Activated T-cell treated with anti-CD3 and anti-CD28 coated beads, Interleukin-2, amount 50 U/mL, for 4 hours (primary cell): ENCODE results near the gene SCNM1. TPM values are rescaled to one million over a fixed set of nuclear protein-coding genes. Genes with fewer than 3 reads are reported as not detected.
"Not testable (repeated sequence)": the region's sequence is repeated elsewhere in the genome, so short reads cannot be mapped to it uniquely, and the experiment has no call there.

Experiments
- ATAC-seq, 2 donors: fragments of 200-7000 bp; cut with Tn5 transposase; one replicate each; pipeline ENCODE4 v1.10.0; 2021
- DNase-seq: peaks from one replicate; pipeline ENCODE4 v3.0.0-alpha.2; 2020
- H3K27me3 Mint-ChIP-seq: one replicate; pipeline ENCODE4 v1.8.0; 2021; ENCODE audit warnings: low read depth, mixed read lengths
- H3K36me3 Mint-ChIP-seq: one replicate; pipeline ENCODE4 v1.8.0; 2022; ENCODE audit warnings: mixed read lengths; ENCODE audit not compliant: insufficient read depth
- H3K4me1 Mint-ChIP-seq: one replicate; pipeline ENCODE4 v1.8.0; 2021; ENCODE audit warnings: low read depth, mixed read lengths
- H3K4me3 Mint-ChIP-seq: one replicate; pipeline ENCODE4 v1.8.0; 2021; ENCODE audit warnings: mild to moderate bottlenecking, moderate library complexity, mixed read lengths
- H3K9me3 Mint-ChIP-seq: one replicate; pipeline ENCODE4 v1.8.0; 2021; ENCODE audit warnings: mixed read lengths
- total RNA-seq, 3 donors: library from RNA; stranded (reverse); gene quantifications; one replicate each; pipeline ENCODE4 v1.2.1, GENCODE V29; 2021

The SCNM1 gene
- total RNA-seq, 3 donors from 2014 or later, result 92.8 to 95.0 (median 93.3) TPM

GRCh38 chr1:151165281-151165737, 635 bp upstream of the SCNM1 start:
- H3K4me3 Mint-ChIP-seq, result peak overlapping the region; percentile 97
- peaks cover 35% of the 10 kb centered on the region for H3K36me3 Mint-ChIP-seq
- no peaks in the 10 kb centered on the region for H3K27me3 Mint-ChIP-seq
- no peaks in the 10 kb centered on the region for H3K9me3 Mint-ChIP-seq
- ATAC-seq, result peak; percentile 3 to 5
- no peak for DNase-seq
- peaks cover 46% of the 10 kb centered on the region for H3K4me1 Mint-ChIP-seq

- H3K36me3 Mint-ChIP-seq, result peaks cover 44% of the 10 kb centered on the region
- peak overlapping the region; percentile 97 for H3K4me3 Mint-ChIP-seq
- H3K9me3 Mint-ChIP-seq, result no peaks in the 10 kb centered on the region
- no peaks in the 10 kb centered on the region for H3K27me3 Mint-ChIP-seq
- ATAC-seq (no peak), DNase-seq (no peak)
- peaks cover 40% of the 10 kb centered on the region for H3K4me1 Mint-ChIP-seq
Observed at GRCh38 chr1:151166505-151166956, 587 bp downstream of the SCNM1 start.

- Mint-ChIP-seq H3K27me3 (no peaks in the 10 kb centered on the region), H3K36me3 (peaks cover 45% of the 10 kb centered on the region), H3K4me3 (peak overlapping the region; percentile 97), H3K9me3 (no peaks in the 10 kb centered on the region), H3K4me1 (peaks cover 34% of the 10 kb centered on the region)
- no peak for DNase-seq
- no peak for ATAC-seq
Observed at GRCh38 chr1:151167116-151167515, 1.2 kb downstream of the SCNM1 start.

- Mint-ChIP-seq H3K4me3 (no peak overlapping the region), H3K9me3 (no peaks in the 10 kb centered on the region), H3K27me3 (no peaks in the 10 kb centered on the region), H3K4me1 (peaks cover 9% of the 10 kb centered on the region), H3K36me3 (peaks cover 52% of the 10 kb centered on the region)
- DNase-seq (no peak), ATAC-seq (no peak)
Observed at GRCh38 chr1:151171190-151171589, 5.2 kb downstream of the SCNM1 start.

- Mint-ChIP-seq H3K4me1 (peaks cover 3% of the 10 kb centered on the region), H3K36me3 (peaks cover 54% of the 10 kb centered on the region)
Observed at GRCh38 chr1:151175041-151175741, 9.2 kb downstream of the SCNM1 start.

GRCh38 chr1:151175863-151176262, 9.9 kb downstream of the SCNM1 start, which contains the start of gene TMOD4:
Gene TMOD4, minus strand, starts transcription at chr1:151175981. Its CDS starts 1,106 bp downstream, at chr1:151174875.
- DNase-seq, result no peak
- no peak within 1 kb of the TSS for H3K4me3 Mint-ChIP-seq
- no peaks in the 10 kb centered on the region for H3K27me3 Mint-ChIP-seq
- H3K9me3 Mint-ChIP-seq, result no peaks in the 10 kb centered on the region
- H3K36me3 Mint-ChIP-seq, result peaks cover 52% of the 10 kb centered on the region
- ATAC-seq, result peak in 1 of 2 donors; percentile 58
- H3K4me1 Mint-ChIP-seq, result peaks cover 3% of the 10 kb centered on the region

More at GRCh38 chr1:151175041-151175741, 9.2 kb downstream of the SCNM1 start:
- ATAC-seq (no peak), DNase-seq (no peak)
- no peaks in the 10 kb centered on the region for H3K9me3 Mint-ChIP-seq
- H3K27me3 Mint-ChIP-seq, result no peaks in the 10 kb centered on the region
- H3K4me3 Mint-ChIP-seq, result no peak overlapping the region

GRCh38 chr1:151176514-151177045, 10.6 kb downstream of the SCNM1 start:
- Mint-ChIP-seq H3K9me3 (no peaks in the 10 kb centered on the region), H3K36me3 (peaks cover 51% of the 10 kb centered on the region), H3K27me3 (no peaks in the 10 kb centered on the region), H3K4me1 (peaks cover 3% of the 10 kb centered on the region), H3K4me3 (no peak overlapping the region)
- DNase-seq (no peak), ATAC-seq (no peak)

GRCh38 chr1:151184211-151184610, 18.3 kb downstream of the SCNM1 start:
- Mint-ChIP-seq H3K4me1 (peaks cover 14% of the 10 kb centered on the region), H3K9me3 (no peaks in the 10 kb centered on the region), H3K4me3 (no peak overlapping the region), H3K27me3 (no peaks in the 10 kb centered on the region), H3K36me3 (peaks cover 33% of the 10 kb centered on the region)
- no peak for DNase-seq
- ATAC-seq, result no peak

GRCh38 chr1:151187205-151187604, 21.3 kb downstream of the SCNM1 start:
- ATAC-seq (no peak), DNase-seq (no peak)
- H3K9me3 Mint-ChIP-seq, result no peaks in the 10 kb centered on the region
- H3K4me1 Mint-ChIP-seq, result peaks cover 23% of the 10 kb centered on the region
- peaks cover 17% of the 10 kb centered on the region for H3K36me3 Mint-ChIP-seq
- H3K27me3 Mint-ChIP-seq, result no peaks in the 10 kb centered on the region
- H3K4me3 Mint-ChIP-seq, result no peak overlapping the region

- not testable (repeated sequence) for H3K9me3 Mint-ChIP-seq, ATAC-seq, H3K36me3 Mint-ChIP-seq, H3K27me3 Mint-ChIP-seq, DNase-seq
- peaks cover 23% of the 10 kb centered on the region for H3K4me1 Mint-ChIP-seq
- H3K4me3 Mint-ChIP-seq, result peak overlapping the region; percentile 96
Observed at GRCh38 chr1:151188667-151189066, 22.7 kb downstream of the SCNM1 start.

GRCh38 chr1:151189637-151190445, 23.9 kb downstream of the SCNM1 start, which contains the start of gene VPS72:
Gene VPS72, minus strand, starts transcription at chr1:151190197. Its CDS starts 76 bp downstream, at chr1:151190121.
- Mint-ChIP-seq H3K4me3 (peak within 1 kb of the TSS; percentile 96), H3K4me1 (peaks cover 23% of the 10 kb centered on the region), H3K9me3 (no peaks in the 10 kb centered on the region), H3K27me3 (peaks cover 2% of the 10 kb centered on the region), H3K36me3 (peaks cover 3% of the 10 kb centered on the region)
- peak; percentile 76 for DNase-seq
- ATAC-seq, result peak; percentile 96 to 97

- H3K36me3 Mint-ChIP-seq, result no peaks in the 10 kb centered on the region
- ATAC-seq (no peak), DNase-seq (no peak)
- H3K4me3 Mint-ChIP-seq, result no peak overlapping the region
- no peaks in the 10 kb centered on the region for H3K9me3 Mint-ChIP-seq
- peaks cover 25% of the 10 kb centered on the region for H3K4me1 Mint-ChIP-seq
- H3K27me3 Mint-ChIP-seq, result peaks cover 3% of the 10 kb centered on the region
Observed at GRCh38 chr1:151192047-151192446, 26.1 kb downstream of the SCNM1 start.

- H3K4me3 Mint-ChIP-seq, result no peak overlapping the region
- DNase-seq (no peak), ATAC-seq (no peak)
- H3K4me1 Mint-ChIP-seq, result peaks cover 28% of the 10 kb centered on the region
- H3K36me3 Mint-ChIP-seq, result no peaks in the 10 kb centered on the region
- H3K9me3 Mint-ChIP-seq, result no peaks in the 10 kb centered on the region
- H3K27me3 Mint-ChIP-seq, result peaks cover 3% of the 10 kb centered on the region
Observed at GRCh38 chr1:151193304-151193703, 27.4 kb downstream of the SCNM1 start.

GRCh38 chr1:151193856-151194255, 27.9 kb downstream of the SCNM1 start:
- Mint-ChIP-seq H3K9me3 (no peaks in the 10 kb centered on the region), H3K4me1 (peaks cover 23% of the 10 kb centered on the region), H3K36me3 (no peaks in the 10 kb centered on the region), H3K4me3 (no peak overlapping the region), H3K27me3 (peaks cover 3% of the 10 kb centered on the region)
- ATAC-seq, result no peak
- DNase-seq, result no peak
